ENCODE data around the gene BCKDHA.

DNA sequence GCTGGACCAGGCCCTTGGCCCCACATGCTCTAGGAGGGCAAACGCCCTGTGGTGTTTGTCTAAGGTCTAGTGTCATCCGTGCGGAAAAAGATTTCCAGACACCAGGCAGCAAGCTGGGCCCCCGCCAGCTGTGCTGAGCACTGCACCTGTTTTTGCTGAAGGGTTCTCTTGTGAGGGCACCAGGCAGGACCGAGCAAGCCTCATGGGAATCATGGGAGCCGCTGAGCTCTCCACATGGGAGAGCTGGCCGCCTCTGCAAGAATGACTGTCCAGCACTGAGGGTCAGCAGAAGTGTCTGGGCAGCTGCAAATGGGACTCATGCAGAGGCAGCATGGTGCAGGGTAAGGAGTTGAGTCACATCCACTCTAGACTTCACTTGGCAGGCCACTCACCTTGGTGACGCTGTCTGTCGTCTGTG is 17.5 kb downstream of the BCKDHA start:
- TF ChIP-seq, protein P1, sequence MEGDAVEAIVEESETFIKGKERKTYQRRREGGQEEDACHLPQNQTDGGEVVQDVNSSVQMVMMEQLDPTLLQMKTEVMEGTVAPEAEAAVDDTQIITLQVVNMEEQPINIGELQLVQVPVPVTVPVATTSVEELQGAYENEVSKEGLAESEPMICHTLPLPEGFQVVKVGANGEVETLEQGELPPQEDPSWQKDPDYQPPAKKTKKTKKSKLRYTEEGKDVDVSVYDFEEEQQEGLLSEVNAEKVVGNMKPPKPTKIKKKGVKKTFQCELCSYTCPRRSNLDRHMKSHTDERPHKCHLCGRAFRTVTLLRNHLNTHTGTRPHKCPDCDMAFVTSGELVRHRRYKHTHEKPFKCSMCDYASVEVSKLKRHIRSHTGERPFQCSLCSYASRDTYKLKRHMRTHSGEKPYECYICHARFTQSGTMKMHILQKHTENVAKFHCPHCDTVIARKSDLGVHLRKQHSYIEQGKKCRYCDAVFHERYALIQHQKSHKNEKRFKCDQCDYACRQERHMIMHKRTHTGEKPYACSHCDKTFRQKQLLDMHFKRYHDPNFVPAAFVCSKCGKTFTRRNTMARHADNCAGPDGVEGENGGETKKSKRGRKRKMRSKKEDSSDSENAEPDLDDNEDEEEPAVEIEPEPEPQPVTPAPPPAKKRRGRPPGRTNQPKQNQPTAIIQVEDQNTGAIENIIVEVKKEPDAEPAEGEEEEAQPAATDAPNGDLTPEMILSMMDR (conservative IDR thresholded peaks at IDR 0.05; ENCODE audit: low read depth, low read length), result no peak
- TF ChIP-seq RFX5 (IDR thresholded peaks at IDR 0.05; ENCODE audit: low read depth, low read length) (no peak), POLR2A (IDR thresholded peaks at IDR 0.05; ENCODE audit: low read depth, low read length) (no peak), USF2 (IDR thresholded peaks at IDR 0.05; ENCODE audit: low read depth, low read length) (no peak), NFE2L2 (IDR thresholded peaks at IDR 0.05; ENCODE audit: low read depth, low read length) (no peak), RCOR1 (IDR thresholded peaks at IDR 0.05; ENCODE audit: insufficient replicate concordance, low read length) (no peak), RAD21 (IDR thresholded peaks at IDR 0.05; ENCODE audit: low read length) (no peak), MAZ (IDR thresholded peaks at IDR 0.05; ENCODE audit: borderline replicate concordance, low read depth, low read length) (no peak), SMC3 (IDR thresholded peaks at IDR 0.05; ENCODE audit: low read depth, low read length) (no peak), MXI1 (IDR thresholded peaks at IDR 0.05; ENCODE audit: borderline replicate concordance, low read depth, low read length) (no peak), CHD1 (IDR thresholded peaks at IDR 0.05; ENCODE audit: low read depth, low read length) (no peak)
